NCI-H524 (cell line): Measurements from ENCODE around the gene CBLN3.
"Not testable (repeated sequence)": the region's sequence is repeated elsewhere in the genome, so short reads cannot be mapped to it uniquely, and the experiment has no call there.

Experiments used
- DNase-seq, 2 experiments: peaks; one replicate each; lab custom pipeline; 2025; lab: John Stamatoyannopoulos, UW

The CBLN3 gene

DNA sequence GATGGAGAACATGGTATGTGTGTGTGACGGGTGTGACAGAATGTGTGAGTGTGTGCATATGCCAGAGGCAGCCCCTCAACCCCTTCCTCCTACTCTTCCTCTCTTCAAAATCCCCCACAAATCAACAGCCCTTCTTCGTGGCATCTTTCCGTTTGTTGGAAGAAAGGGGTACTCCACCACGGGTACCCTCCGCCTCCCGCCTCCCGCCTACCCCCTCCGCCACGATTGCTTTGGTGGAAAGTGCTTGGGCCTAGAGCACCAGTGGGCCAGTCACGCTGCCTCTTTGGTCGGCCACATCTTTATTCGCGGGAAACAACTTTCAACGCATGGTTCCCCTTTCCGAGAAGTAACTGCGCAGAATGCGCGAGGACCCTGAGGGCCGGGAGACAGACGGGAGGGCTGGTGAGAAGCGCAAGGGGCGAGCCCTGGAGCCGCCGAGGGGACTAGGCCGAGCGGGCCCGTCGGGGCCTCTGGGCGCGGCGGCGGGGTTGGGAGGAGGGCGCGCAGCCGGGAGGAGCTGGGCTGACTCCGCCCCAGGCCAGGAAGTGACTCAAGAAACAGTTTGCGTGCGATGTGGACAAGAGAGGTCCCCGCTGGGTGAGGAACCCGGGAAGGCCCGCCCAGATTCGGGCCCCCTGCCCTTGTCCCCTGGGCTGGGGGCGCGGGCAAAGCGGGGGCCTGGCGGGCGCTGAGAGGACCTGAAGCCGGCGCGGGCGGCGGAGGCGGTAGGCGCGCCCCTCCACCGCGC lies at the start of gene CBLN3, which contains the start of gene KHNYN:
Gene CBLN3 (minus strand): TSS at position 274 of the 748 bp plus-strand sequence. CDS start 614 bp downstream, outside the sequence.
Gene KHNYN (plus strand): TSS at position 560 of the 748 bp plus-strand sequence. CDS start 777 bp downstream, outside the sequence.
- DNase-seq: peak; percentile 60 to 82

DNA sequence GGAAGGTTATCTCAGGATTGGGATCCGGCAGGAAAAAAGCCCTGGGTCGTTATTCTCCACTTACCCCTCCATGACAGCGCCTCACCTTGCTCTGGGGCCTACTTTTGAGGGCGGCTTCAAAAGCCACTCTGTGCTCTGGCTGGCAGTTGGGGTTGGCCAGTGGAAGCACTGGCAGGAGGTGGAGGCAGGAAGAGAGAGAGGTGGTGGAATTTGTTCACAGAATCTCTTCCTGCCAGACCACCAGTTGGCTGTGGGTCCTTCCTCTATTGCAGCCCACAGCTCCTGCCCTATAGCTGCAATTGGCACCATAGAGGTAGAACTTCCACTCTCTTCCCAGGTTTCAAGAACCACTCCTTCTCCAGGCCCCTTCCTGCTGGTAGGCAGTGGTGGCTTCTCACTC lies 45.8 kb upstream of the CBLN3 start:
- DNase-seq: no peak

DNA sequence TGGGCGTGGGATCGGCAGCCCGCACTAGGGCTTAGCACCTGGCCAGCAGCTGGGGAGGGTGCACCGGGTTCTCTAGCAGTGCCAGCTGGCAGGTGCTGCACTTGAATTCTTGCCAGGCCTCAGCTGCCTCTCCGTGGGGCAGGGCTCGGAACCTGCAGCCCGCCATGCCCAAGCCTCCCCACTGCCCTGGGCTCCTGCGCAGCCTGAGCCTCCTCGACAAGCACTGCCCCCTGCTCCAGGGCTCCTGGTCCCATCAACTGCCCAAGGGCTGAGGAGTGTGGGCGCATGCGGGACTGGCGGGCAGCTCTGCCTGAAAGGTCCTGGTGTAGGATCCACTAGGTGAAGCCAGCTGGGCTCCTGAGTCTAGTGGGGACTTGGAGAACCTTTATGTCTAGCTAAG lies 43.7 kb upstream of the CBLN3 start:
- DNase-seq: no peak

DNA sequence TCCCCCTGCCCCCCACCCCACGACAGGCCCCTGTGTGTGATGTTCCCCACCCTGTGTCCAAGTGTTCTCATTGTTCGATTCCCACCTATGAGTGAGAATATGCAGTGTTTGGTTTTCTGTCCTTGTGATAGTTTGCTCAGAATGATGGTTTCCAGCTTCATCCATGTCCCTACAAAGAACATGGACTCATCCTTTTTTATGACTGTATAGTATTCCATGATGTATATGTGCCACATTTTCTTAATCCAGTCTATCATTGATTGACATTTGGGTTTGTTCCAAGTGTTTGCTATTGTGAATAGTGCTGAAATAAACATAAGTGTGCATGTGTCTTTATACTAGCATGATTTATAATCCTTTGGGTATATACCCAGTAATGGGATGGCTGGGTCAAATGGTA lies 41.0 kb upstream of the CBLN3 start:
- not testable (repeated sequence) for DNase-seq

DNA sequence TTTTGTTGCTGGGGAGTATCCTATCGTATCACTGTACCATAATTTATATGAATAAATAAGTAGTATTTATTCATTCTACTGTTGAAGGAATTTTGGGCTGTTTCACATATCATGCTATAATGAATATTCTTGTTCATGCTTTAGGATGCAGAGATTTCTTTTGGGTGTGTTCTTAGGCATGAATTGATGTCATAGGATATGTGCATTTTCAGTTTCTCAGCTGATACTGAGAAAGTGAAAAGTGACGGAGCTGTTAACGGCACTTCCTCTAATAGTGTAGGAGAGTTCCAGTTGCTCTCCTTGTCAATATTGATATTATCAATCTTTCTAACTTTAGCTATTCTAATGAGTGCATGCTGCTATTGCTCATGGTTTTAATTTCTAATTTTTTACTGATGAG lies 36.3 kb upstream of the CBLN3 start:
- DNase-seq: no peak

DNA sequence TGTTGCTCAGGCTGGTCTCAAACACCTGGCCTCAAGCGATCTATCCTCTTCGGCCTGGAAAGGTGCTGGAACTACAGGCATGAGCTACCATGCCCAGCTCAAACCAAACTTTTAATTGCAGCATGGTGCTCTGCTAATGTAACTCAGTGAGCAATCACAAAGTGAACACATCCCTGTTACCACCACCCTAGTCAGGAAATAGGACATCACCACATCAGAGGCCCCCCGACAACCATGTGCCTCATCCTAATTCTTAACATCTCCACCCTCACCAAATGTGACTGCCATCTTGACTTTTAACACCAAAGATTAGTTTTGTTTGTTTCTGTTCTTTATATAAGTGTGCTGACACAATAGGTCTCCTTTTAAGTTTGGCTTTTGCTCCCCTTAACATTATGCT lies 35.9 kb upstream of the CBLN3 start:
- DNase-seq: no peak

DNA sequence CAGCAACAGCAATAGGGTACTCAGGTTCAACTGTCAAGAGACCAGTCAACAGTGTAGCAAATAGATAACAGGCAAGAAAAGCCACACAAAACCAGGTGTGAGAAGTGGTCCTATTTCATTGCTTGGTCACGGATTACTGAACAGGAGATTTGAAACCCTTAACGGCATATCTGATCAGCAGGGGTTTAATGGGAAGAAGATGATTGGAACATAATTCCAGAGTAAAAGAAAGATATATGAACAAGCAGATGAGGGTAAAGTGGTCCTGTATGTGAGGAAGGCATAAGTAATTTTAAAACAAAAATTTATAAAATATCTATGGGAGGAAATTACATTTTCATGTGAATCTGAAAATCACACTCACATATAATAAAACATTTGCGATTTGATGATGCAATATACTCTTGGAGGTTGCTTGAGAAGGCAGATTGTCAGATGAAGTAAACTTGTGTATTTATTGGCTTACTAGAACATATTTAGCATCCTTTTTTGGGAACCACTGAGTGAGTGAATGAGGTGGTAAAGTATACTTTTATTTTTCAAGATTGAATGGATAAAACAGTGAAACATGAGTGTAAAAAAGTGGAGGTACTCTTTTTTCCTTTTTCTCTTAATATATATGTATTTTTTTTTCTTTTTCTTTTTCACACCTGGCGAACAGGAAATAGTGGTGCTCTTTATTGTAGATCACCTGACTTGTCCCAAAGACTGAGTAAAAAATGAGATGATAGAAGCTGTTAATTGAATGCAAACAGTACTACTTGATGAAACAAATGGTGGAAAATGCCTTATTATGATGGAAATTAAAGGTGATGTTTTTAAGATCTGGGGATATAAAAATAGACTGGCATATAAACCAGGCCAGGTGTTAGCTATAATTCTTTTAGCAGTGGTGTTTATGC lies 34.7 kb upstream of the CBLN3 start:
- DNase-seq: peak in 1 of 2 experiments; percentile 25

DNA sequence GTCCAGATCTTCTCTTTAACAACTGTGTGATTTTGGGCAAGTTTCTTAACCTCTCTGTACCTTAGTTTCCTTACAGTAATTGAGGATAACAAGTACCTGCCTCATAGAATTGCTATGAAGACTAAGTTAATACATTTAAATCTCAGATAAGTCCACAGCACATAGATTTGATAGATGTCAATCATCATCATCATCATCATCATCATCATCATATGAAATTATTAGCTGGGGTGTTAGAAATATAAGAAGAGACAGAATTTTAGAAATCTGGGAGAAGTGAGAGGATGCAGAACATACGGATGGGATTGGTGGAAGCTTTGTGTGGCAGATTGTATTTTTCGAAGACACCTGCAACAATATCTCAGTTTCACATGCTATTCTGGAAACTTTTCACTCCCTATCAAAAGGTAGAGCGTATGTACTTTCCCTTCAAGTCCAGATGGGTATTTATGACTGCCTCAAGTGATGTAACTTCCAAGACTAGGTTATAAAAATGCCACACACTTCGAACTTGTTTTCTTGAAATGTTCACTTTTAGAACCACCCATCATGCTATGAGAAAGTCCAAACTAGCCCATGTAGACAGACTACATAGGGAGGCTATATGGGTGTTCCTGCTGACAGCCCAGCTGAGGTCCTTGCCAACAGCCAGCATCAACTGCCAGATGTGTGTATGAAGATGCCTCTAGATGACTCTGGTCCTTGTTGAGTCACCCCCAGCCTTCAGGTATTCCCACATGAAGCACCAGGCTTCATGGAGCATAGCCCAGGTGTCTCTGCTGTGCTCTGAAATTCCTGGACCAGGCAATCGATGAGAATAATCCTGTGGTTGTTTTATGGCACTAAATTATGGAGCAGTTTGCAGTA lies 33.8 kb upstream of the CBLN3 start:
- no peak for DNase-seq

DNA sequence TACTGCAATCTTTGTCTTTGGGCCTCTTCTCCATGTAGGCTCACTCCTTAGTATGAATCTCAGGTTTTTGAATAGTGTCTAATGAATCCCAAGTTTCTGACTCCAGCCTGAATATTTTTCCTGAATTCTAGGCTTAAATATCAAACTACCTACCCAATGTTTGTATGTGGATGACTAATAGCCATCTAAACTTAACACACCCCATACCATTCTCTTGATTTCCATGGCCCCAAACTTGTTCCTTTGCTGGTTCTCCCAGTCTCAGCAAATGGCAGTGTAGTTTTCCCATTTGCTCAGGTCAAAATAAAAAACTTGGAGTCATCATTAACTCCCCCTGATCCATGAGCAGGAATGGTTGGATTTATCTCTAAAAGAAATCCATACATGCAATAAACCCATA lies 31.9 kb upstream of the CBLN3 start:
- no peak for DNase-seq

DNA sequence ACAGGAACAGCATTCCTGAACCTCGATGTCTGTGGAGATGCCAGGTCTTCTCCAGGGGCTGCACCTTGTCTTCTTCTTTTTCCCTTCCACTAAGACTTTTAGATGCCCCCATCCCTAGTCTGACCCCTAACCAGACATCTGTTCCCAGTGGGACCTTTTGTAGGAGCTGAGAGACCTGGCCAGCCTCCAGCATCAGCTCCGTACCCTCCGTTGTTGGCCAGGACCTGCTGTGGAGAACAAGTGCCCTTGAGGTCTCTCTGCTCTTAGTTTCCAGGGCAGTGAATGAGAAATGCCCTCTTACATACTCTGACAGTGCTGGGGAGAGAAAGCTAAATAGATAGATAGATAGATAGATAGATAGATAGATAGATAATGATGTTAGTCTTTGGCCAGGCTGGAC lies 29.9 kb upstream of the CBLN3 start:
- no peak for DNase-seq

DNA sequence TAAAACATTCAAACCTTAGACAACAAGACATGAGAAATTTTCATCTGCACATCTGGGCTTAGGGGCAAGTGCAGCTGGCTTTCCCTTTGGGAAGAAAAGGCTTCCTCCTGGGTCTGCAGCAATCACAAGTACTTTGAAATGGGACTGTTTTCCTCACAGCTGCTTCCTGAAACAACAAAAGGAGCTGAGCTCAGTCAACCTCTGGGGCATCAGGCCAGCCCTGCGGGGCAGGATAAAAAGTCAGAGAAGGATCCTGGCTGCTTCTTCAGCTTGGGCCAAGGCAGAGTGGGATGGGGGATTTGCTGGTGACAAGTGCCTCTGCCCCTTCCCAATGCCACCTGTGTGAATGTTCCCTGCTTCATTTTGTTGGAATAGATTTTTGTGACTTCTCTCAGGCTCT lies 29.3 kb upstream of the CBLN3 start:
- DNase-seq: no peak

DNA sequence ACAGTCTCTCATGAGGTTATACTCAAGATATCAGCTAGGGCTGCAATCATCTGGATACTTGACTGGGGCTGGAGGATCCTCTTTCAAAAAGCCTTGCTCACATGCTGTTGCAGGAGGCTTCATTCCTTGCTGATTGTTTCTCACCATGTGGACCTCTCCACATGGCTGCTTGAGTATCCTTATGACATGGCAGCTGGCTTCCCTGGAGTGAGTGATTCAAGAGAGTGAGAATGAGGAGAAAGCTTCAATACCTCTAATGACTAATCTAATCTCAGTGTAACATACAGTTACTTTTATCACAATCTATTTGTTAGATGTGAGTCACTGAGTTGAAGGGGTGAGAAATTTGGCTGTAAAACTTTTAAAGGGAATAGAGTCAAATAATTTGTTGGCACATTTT lies 27.5 kb upstream of the CBLN3 start:
- peak in 1 of 2 experiments; percentile 30 for DNase-seq

DNA sequence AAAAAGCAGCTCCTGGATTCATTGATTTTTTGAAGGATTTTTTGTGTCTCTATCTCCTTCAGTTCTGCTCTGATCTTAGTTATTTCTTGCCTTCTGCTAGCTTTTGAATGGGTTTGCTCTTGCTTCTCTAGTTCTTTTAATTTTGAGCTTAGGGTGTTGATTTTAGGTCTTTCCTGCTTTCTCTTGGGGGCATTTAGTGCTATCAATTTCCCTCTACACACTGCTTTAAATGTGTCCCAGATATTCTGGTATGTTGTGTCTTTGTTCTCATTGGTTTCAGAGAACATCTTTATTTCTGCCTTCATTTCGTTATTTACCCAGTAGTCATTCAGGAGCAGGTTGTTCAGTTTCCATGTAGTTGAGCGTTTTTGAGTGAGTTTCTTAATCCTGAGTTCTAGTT lies 21.4 kb upstream of the CBLN3 start:
- not testable (repeated sequence) for DNase-seq

DNA sequence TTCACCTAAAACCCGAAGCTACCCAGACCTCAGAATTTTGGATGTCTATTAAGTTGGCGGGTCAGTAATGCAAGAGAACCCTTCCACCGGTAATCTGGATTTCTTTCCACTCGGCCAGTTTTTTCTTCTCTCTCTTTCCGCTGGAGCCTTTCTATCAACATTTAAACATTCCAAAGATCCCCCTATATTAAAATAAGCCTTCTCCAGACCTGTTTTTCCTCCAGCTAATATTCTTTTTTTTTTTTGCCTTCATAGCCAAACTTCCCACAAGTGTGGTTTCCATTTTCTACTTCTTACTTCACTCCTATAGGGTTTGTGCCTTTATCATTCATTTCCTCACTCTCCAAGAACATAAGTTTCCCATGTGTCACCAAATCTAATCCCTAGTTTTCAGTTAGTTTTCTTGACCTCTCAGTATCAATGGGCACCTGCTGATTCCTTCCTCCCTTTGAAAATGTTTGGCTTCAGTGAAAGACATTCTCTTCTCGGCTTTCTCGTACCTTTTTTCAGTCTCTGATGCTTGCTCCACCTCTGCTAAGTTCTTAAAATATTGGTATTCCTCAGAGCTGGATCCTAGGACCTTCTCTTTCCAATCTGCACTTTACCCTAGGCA lies 13.7 kb upstream of the CBLN3 start:
- no peak for DNase-seq

DNA sequence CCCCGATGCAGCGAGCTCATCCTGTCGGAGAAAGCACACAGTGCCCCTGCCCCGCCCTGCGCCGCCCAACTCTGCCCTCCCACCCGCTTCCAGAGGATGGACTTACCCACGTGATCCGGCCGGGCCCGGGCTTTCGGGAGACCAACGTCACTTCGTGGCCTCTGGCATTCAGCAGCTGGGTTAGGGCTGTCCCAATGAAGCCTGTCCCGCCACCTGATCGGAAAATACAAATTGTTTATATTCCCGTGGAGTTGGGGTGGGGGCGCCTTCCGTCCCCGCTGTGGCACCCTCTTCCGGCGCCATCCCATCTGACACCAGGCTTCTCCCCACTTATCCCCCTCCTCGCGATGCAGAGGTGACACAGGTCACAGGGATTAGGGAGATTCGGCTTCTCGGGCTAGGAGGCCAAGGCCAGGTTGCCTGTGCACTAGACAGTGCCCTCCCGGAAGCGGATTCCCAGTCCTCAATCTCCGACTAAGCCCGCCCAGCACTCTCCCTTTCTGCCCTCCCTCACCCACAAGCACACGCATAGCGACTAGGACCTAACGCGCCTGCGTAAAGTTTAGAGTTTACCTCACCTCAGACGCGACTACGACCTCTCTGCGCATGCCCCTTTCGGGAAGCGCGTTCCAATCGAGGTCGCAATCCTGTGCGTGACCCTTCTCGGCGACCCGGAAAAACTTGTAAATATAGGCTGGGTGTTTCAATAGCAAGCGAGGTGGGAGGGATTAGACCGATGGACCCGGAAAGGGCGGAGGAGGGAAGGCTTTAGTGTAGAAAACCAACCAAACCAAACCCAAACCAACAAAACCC lies 13.0 kb upstream of the CBLN3 start, which contains the start of gene SDR39U1:
Gene SDR39U1 (minus strand): TSS at position 537 of the 813 bp plus-strand sequence. CDS start 7 bp downstream, at position 530.
- peak; percentile 100 for DNase-seq

DNA sequence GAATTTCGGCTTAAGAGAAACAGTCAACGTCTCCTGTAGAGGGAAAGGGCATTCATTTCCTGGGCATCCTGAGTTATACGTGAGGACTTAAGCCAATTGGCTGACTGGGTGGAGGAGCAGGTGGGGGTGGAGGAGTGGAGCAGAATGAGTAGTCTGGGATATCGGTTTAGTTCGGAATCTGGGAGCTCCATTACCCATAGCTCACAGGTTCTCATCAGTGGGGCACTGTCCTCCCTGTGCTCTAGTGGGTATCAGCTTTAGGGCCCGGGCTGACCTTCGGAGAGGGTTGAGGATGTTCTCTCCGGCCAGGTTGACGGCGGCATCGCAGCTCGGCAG lies 12.4 kb upstream of the CBLN3 start:
- peak; percentile 61 to 83 for DNase-seq

DNA sequence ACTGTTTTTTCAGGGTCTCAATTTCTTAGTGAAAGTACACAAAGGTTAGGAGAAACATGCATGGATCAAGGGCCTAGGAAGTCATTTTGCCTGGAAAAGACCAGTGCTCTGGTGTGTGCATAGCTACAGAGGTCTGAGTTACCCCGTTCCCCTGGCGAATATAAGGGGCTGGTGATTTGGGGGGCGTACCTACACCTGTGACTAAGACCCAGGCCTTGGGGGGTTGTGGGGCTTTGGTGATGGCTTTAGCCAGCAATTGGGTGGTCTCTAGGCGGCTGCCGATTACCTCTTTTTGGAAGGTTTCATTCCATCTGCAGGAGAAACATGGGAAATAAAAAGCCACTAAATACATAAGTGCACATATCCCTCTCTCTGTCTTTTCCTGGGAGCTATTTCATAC lies 12.0 kb upstream of the CBLN3 start:
- peak in 1 of 2 experiments; percentile 53 for DNase-seq

DNA sequence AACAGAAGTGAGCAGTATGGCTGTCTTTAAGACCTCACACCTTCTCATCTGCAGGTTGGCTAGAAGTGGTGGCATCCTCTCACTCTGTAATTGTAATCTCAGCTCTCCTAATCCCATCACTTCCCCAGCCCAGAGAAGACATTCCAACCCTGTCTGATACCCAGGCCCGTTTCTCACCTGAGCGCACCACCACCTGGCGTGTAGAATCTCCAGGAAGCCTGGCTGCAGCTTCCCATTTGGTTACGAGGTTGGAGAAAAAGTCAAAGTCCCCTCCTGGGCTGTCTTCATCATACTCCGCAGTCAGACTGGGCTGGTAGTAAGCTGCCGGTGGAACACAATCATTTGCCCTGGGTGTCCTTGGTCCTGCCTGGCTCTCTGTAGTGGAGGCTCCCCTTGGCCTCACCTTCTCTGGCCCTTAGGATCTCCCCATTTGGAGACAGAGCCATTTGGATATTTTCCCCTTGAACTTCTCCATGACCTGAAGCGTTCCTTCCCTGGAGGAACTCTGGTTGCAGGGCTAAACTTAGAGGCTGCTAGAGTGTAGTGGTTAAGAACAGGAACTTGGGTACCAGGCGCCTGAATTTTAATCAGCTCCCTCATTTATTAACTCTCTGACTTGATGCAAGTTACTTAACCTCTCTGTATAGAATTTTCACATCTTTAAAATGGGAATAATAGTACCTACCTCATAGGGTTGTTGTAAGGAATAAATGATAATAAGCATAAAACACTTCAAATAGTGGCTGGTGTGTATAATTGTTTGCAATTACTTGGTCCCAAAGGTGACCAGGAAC lies 11.3 kb upstream of the CBLN3 start:
- no peak for DNase-seq

DNA sequence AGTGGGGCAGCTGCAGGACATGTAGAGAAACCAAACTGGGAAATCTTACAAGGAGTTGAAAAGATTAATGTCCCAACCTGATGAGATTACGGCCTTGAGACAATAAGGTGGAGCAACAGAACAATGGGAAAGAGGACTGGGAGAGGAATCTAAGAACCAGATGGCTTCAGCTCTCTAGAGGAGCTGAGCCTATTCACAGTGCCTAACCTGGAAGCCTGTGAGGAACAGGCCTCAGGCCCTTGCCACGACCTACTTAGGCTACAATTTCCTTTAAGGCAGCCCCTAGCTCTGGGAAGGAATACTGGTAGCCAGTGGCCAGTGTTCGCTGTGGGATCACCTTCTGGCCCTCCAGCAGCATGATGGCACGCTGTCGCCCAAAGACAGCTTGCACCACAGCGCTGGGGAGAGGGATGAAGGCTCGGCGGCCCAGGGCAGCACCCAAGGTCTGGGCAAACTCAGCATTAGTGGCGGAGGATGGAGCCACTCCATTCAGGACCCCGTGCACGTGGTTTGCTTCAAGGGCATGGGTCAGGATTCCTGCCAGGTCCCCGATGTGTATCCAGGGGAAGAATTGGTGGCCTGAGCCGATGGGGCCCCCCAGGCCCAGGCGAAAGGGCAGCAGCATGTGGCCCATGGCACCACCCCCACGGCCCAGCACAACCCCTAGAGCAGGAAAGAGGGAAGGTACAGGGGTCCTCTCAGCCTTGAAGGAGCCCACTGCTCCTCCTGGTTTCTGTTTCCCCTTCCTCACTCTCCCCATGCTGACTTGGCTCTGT lies 10.6 kb upstream of the CBLN3 start:
- no peak for DNase-seq
